Bronchial epithelial cell (primary cell): Measurements from ENCODE around the gene CCNJ. TPM values are rescaled to one million over a fixed set of nuclear protein-coding genes. Genes with fewer than 3 reads are reported as not detected.

Source experiments
- DNase-seq: peaks from one replicate; pipeline ENCODE4 v3.0.0-alpha.2; 2010; ENCODE audit warnings: low read depth
- FAIRE-seq: peaks from 2 replicates; lab custom pipeline; 2011; peaks lifted over from hg19 to GRCh38; lab: Jason Lieb, UNC
- H3K27me3 ChIP-seq: 2 replicates; pipeline ENCODE4 v1.5.1; 2011; ENCODE audit warnings: low read length; ENCODE audit not compliant: control insufficient read depth, insufficient read depth
- H3K36me3 ChIP-seq: 2 replicates; pipeline ENCODE4 v1.5.1; 2011; ENCODE audit warnings: low read length; ENCODE audit not compliant: control insufficient read depth, insufficient read depth
- H3K4me3 ChIP-seq: 2 replicates; pipeline ENCODE4 v1.5.1; 2011; ENCODE audit warnings: mild to moderate bottlenecking, low read depth, low read length, control low read depth
- total RNA-seq: library from RNA; depleted of rRNA; stranded (reverse); fragments of >200 nt; gene quantifications from 2 replicates; pipeline ENCODE4 v1.2.1, GENCODE V29; 2014
- TF ChIP-seq, protein P1 (sequence below): IDR thresholded peaks from 2 replicates; pipeline ENCODE4 v1.5.1; 2011; ENCODE audit warnings: mild to moderate bottlenecking, moderate library complexity, low read length, control low read depth, inconsistent platforms; ENCODE audit not compliant: insufficient read depth, severe bottlenecking

Gene CCNJ
- total RNA-seq, 1 donor from 2014 or later = 10.5 TPM

GRCh38 chr10:96082748-96083147 is 39.4 kb downstream of the CCNJ start:
- Histone ChIP-seq H3K27me3 (no peaks in the 10 kb centered on the region), H3K36me3 (no peaks in the 10 kb centered on the region), H3K4me3 (no peak overlapping the region)
- FAIRE-seq (no peak), DNase-seq (no peak)
- TF ChIP-seq, protein P1, sequence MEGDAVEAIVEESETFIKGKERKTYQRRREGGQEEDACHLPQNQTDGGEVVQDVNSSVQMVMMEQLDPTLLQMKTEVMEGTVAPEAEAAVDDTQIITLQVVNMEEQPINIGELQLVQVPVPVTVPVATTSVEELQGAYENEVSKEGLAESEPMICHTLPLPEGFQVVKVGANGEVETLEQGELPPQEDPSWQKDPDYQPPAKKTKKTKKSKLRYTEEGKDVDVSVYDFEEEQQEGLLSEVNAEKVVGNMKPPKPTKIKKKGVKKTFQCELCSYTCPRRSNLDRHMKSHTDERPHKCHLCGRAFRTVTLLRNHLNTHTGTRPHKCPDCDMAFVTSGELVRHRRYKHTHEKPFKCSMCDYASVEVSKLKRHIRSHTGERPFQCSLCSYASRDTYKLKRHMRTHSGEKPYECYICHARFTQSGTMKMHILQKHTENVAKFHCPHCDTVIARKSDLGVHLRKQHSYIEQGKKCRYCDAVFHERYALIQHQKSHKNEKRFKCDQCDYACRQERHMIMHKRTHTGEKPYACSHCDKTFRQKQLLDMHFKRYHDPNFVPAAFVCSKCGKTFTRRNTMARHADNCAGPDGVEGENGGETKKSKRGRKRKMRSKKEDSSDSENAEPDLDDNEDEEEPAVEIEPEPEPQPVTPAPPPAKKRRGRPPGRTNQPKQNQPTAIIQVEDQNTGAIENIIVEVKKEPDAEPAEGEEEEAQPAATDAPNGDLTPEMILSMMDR = no peak

DNA sequence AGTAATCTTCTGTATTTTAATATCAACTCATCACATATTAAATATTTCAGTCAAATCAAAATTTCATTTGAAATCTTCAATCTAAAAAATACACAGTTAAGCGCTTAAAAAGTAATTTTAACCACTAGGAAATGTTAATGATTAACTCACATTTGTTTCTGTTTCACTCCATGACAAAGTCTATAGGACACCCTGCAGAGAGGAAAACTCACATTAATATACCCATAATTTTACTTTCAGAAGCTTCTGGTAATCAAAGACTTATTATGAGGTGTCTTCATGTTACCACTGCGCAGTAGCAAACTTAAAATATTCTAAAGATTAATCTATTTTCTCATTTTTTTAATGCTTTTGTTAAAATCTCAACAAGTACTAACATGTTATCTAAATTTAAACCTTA is 45.7 kb downstream of the CCNJ start:
- no peak for FAIRE-seq

GRCh38 chr10:96089670-96090462 is 46.5 kb downstream of the CCNJ start:
- Histone ChIP-seq H3K4me3 (peak overlapping the region; percentile 69), H3K27me3 (no peaks in the 10 kb centered on the region), H3K36me3 (no peaks in the 10 kb centered on the region)
- DNase-seq (peak; percentile 78), FAIRE-seq (no peak)
- TF ChIP-seq, protein P1 = no peak

More for the DNA sequence above, 45.7 kb downstream of the CCNJ start:
- Histone ChIP-seq H3K36me3 (no peaks in the 10 kb centered on the region), H3K27me3 (no peaks in the 10 kb centered on the region), H3K4me3 (peak overlapping the region; percentile 69)
- no peak for DNase-seq
- TF ChIP-seq, protein P1 = no peak

DNA sequence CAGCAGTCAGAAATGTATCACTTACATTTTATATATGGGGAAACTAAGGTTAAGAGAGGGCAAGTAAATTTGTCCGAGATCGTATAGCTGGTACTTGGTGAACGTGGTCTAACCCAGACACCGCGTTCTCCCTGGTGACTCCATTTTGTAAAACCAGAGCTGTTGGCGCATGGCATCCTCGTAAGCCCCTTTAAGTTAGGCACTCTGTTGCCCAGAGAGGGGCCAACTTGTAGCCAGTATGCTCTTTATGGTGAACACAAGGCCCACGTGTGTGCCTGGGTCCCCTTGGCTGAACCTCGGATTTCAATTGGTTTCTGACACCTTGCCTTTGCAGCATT is 47.0 kb downstream of the CCNJ start:
- DNase-seq (no peak), FAIRE-seq (no peak)
- Histone ChIP-seq H3K36me3 (no peaks in the 10 kb centered on the region), H3K4me3 (peak overlapping the region; percentile 69), H3K27me3 (no peaks in the 10 kb centered on the region)
- TF ChIP-seq, protein P1 = no peak

GRCh38 chr10:96092999-96093767 is 49.8 kb downstream of the CCNJ start:
- FAIRE-seq (no peak), DNase-seq (no peak)
- peaks cover 2% of the 10 kb centered on the region for H3K27me3 ChIP-seq
- TF ChIP-seq, protein P1 = no peak
- no peaks in the 10 kb centered on the region for H3K36me3 ChIP-seq
- H3K4me3 ChIP-seq = no peak overlapping the region
